ENCODE measurements around the gene SLC1A2.
A peak's percentile ranks its signal among the peaks of the same experiment; 100 is the strongest.

SLC1A2 gene

DNA sequence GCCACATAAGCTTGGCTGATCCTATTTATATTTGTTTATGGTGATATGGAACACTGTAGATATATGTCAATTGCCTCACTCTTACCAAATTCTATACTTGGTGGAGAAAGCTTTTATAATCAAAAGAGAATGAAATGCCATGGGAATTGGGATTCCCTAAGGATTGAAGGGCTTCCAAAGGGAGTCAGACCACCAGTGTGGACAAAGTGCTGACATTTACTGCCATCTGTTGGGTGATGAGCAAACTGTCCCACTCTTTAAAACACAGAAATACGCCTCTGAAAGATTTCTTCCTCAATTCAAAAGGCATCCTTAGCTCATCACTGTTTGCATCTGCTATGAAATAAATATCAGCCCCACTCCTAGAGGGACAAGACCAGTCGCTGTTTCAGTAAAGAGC is 7.1 kb downstream of the SLC1A2 start:
- Histone ChIP-seq H3K9me3 (replicated peaks; ENCODE audit: low read length) (no peaks in the 10 kb centered on the region), H3K36me3 (ENCODE audit: insufficient read depth, low read length) (no peaks in the 10 kb centered on the region), H3K4me1 (ENCODE audit: control insufficient read depth, insufficient read depth, low read length) (no peaks in the 10 kb centered on the region), H3K27me3 (ENCODE audit: control insufficient read depth, insufficient read depth, low read length) (peaks cover 56% of the 10 kb centered on the region), H3K4me2 (ENCODE audit: low read length) (no peak overlapping the region), H3K4me3 (ENCODE audit: low read length) (no peak overlapping the region), H3K9ac (ENCODE audit: low read depth, low read length) (no peak overlapping the region)

DNA sequence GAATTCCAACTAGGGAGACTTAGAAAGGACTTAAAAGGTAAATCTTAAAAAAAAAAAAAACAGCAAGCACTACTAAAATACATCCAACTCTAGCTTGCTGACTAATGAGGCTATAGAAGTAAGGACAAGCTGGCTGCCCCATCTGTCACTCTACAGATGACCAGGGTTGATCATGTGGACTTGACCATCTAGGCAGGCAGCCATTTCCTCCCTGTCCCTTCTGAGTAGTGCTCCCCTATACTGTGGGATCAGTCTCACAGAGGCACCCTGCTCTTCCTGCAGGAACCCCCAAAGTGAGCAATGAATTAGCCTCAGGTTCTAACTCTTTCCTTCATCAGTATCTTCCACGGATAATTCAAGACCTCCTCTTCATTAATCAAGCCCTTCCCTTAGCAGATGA is 12.3 kb downstream of the SLC1A2 start:
- H3K4me3 ChIP-seq (ENCODE audit: low read length), result no peak overlapping the region
- H3K36me3 ChIP-seq (ENCODE audit: insufficient read depth, low read length), result no peaks in the 10 kb centered on the region
- H3K27me3 ChIP-seq (ENCODE audit: control insufficient read depth, insufficient read depth, low read length), result peaks cover 54% of the 10 kb centered on the region
- no peak overlapping the region for H3K9ac ChIP-seq (ENCODE audit: low read depth, low read length)
- no peak overlapping the region for H3K4me2 ChIP-seq (ENCODE audit: low read length)
- no peaks in the 10 kb centered on the region for H3K9me3 ChIP-seq (replicated peaks; ENCODE audit: low read length)
- no peaks in the 10 kb centered on the region for H3K4me1 ChIP-seq (ENCODE audit: control insufficient read depth, insufficient read depth, low read length)

DNA sequence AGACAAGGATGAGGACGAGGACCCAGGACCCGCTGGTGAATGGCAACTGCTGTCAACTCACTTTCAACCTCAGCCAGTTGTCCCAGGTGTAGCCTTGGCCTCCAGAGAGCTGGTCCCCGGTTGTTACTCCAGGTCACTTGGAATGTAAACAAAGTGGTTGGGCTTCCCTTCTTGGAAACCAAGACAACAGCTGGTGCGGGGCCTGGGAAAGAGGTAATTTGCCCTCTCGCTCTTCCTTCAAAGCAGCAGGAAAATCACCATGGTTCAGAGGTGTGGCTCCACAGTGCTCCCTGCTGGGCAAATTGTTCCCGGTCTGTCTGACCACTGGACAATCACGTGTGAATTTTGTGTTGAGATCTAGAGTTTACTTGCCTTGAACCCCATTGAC is 15.0 kb downstream of the SLC1A2 start:
- Histone ChIP-seq H3K4me1 (ENCODE audit: control insufficient read depth, insufficient read depth, low read length) (no peaks in the 10 kb centered on the region), H3K9ac (ENCODE audit: low read depth, low read length) (no peak overlapping the region)

DNA sequence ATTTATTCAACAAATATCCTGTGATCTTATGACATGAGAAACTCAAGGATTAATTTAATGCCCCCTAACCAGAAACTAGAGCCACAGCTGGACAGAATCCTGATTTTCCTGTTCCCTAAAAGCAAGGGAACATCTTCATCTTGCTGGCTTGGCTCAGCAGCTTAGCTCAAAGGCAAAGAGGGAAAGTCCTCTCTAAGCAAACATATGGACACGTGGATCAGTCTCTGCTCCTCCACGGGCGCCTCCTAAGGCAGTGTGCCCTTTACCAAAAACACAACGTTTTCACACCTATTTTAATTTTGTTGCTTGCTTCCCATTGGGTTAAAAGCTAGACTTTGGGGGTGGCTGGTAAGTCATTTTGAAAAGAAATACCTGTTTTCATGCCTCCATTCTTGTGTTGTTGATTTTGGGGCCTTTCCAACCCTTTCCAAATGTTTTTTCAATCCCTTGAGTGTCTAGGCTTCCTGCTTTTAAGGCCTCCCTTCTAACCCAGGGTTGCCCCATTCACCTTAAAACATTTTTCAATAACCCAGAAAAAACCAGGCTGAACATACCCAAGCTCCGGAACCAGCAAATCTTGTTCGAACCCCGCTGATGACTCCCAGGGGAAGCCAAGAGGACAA is 15.5 kb downstream of the SLC1A2 start:
- no peak overlapping the region for H3K4me2 ChIP-seq (ENCODE audit: low read length)
- no peak overlapping the region for H3K9ac ChIP-seq (ENCODE audit: low read depth, low read length)
- H3K4me1 ChIP-seq (ENCODE audit: control insufficient read depth, insufficient read depth, low read length), result no peaks in the 10 kb centered on the region
- no peaks in the 10 kb centered on the region for H3K9me3 ChIP-seq (replicated peaks; ENCODE audit: low read length)
- H3K4me3 ChIP-seq (ENCODE audit: low read length), result no peak overlapping the region
- H3K27me3 ChIP-seq (ENCODE audit: control insufficient read depth, insufficient read depth, low read length), result peaks cover 52% of the 10 kb centered on the region
- no peaks in the 10 kb centered on the region for H3K36me3 ChIP-seq (ENCODE audit: insufficient read depth, low read length)

More for the DNA sequence above, 15.0 kb downstream of the SLC1A2 start:
- Histone ChIP-seq H3K4me3 (ENCODE audit: low read length) (no peak overlapping the region), H3K4me2 (ENCODE audit: low read length) (peak overlapping the region; percentile 0), H3K9me3 (replicated peaks; ENCODE audit: low read length) (no peaks in the 10 kb centered on the region), H3K27me3 (ENCODE audit: control insufficient read depth, insufficient read depth, low read length) (peaks cover 47% of the 10 kb centered on the region), H3K36me3 (ENCODE audit: insufficient read depth, low read length) (no peaks in the 10 kb centered on the region)

DNA sequence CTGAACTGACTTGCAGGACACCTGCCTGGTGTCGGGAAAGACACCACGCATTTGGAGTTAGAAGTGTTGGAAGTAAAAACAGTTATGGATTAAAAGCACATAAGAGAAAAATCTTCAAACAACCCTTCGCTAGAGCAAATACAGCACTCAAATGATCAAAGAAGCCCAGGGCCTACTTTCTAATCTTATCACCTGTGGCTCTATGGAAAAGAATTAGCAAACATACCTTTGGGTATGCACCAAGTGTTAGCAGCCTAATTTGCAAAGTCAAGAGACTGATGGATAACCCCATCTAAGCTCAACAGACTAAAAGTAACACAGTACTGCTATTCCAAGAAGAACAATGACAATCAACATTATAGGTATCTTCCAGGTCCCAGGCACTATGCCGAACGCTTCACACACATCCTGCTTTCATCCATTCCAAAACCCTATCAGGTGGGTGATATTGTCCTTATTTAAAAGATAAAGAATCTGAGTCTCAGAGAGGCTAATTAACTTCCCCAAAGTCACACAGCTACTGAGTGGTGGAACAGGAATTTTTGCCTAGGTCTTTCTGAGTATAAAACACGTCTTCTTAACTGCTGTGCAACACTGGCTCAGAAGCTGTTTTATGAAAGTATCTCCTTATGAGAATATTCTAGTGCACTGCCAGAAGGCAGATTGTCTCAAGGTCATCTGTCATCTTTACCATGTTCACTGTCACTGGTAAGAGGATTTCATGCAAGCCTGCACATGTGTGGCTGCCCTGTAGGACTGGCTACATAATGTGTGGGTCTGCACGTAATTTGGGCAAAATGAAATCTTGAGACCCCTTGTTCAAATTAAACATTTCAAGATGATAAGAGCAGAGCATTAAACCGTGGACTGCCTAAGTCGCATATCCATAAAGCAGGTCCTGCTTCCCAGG is 16.4 kb downstream of the SLC1A2 start:
- H3K4me1 ChIP-seq (ENCODE audit: control insufficient read depth, insufficient read depth, low read length), result no peaks in the 10 kb centered on the region
- H3K9ac ChIP-seq (ENCODE audit: low read depth, low read length), result no peak overlapping the region
- no peaks in the 10 kb centered on the region for H3K36me3 ChIP-seq (ENCODE audit: insufficient read depth, low read length)
- no peak overlapping the region for H3K4me3 ChIP-seq (ENCODE audit: low read length)
- no peaks in the 10 kb centered on the region for H3K9me3 ChIP-seq (replicated peaks; ENCODE audit: low read length)
- H3K27me3 ChIP-seq (ENCODE audit: control insufficient read depth, insufficient read depth, low read length), result peaks cover 56% of the 10 kb centered on the region
- H3K4me2 ChIP-seq (ENCODE audit: low read length), result no peak overlapping the region

DNA sequence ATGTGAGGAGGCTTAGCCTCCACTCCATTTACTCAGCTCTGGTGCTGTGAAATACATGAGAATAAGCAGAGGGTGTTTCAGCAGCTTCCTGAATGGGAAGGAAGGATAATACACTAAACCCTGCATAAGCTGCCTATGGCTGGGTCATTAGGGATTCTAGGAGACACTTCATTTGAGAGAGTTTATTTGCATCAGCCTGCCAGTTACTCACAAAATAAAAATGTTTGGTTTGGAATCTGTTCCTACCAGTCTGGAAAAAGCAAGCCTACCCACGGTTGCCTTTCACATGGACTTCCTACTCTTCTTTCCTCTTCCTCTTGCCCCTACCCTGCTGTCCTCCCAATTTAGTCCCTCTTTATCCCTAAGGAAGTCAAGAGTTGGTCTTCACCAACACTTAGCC is 20.5 kb downstream of the SLC1A2 start:
- Histone ChIP-seq H3K27me3 (ENCODE audit: control insufficient read depth, insufficient read depth, low read length) (peaks cover 42% of the 10 kb centered on the region), H3K9me3 (replicated peaks; ENCODE audit: low read length) (no peaks in the 10 kb centered on the region), H3K4me2 (ENCODE audit: low read length) (no peak overlapping the region), H3K9ac (ENCODE audit: low read depth, low read length) (no peak overlapping the region), H3K4me1 (ENCODE audit: control insufficient read depth, insufficient read depth, low read length) (no peaks in the 10 kb centered on the region), H3K36me3 (ENCODE audit: insufficient read depth, low read length) (no peaks in the 10 kb centered on the region), H3K4me3 (ENCODE audit: low read length) (no peak overlapping the region)

DNA sequence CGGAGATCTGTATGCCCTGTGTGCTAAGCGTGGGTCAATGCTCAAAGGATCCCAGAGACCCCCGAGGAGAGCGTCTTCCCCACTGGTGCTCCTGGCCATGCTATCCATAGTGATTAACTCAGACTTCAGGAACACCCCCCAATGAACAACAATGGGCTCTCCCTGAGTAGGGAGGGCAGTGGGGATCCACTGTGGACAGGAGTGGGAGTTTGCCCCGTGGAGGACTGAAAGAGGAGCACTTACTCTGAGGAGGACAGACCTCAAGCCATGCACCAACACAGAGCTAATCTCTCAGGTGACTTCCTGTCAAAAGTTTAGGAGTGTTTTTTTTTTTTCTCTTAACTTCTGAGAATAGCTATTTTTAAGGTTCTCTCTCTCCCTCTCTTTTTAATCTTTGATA is 24.4 kb downstream of the SLC1A2 start:
- Histone ChIP-seq H3K27me3 (ENCODE audit: control insufficient read depth, insufficient read depth, low read length) (peaks cover 37% of the 10 kb centered on the region), H3K9ac (ENCODE audit: low read depth, low read length) (no peak overlapping the region), H3K4me1 (ENCODE audit: control insufficient read depth, insufficient read depth, low read length) (peaks cover 15% of the 10 kb centered on the region), H3K36me3 (ENCODE audit: insufficient read depth, low read length) (no peaks in the 10 kb centered on the region), H3K4me2 (ENCODE audit: low read length) (no peak overlapping the region), H3K4me3 (ENCODE audit: low read length) (no peak overlapping the region), H3K9me3 (replicated peaks; ENCODE audit: low read length) (no peaks in the 10 kb centered on the region)

DNA sequence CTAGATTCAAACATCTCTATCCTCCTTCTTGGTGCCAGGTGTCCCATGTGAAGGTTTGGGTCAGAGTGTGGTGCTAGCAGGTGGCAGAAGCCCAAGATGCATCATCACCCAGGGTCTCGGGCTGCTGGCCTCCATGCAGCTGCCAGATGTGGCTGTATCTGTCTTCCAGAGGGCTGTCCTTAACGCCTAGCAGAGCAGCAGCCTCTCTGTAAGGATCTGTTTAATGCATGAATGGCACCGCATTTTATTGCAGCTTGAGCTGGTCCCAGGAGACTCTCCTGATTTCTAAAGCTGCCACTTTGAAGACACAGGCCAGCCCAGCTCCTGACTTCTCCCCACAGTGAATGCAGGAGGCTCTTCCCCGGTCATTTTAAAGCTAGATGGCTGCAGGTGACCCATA is 26.3 kb downstream of the SLC1A2 start:
- Histone ChIP-seq H3K9ac (ENCODE audit: low read depth, low read length) (no peak overlapping the region), H3K9me3 (replicated peaks; ENCODE audit: low read length) (no peaks in the 10 kb centered on the region)

DNA sequence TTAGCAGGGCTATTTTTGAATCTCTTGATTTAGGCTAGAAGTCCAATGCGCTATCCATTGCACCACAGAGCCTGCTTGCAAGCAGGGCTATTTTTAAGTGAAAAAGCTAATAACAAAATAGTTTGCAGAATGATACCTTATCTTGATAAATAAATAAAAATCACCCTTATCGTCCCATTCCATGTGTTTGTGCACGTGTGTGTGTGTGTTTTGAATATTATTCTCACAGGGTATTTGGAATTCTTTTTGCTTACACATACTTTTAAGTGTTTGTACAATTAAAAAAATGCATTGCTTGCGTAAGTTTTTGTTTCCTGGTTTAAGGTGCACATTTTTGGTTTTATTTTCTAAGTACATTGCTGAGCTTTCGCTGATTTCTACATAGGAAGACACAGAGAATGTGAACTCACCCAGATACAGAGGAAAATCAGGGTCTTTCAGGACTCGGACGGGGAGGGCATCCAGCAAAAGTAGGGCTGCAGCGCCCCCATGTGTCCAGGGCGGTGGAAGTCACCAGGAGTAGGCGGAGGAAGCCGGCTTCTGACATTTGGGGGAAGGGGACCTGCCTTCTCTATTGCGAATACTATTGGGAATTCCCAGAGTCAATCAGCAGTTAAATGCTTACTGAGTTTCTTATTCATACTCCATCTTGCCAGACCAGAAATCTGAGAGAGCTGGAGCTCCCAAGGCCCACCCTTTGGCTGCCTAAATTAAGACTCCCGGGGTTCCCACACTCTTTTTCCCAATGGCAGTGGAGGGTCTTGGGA is 27.3 kb downstream of the SLC1A2 start:
- H3K4me2 ChIP-seq (ENCODE audit: low read length), result peak overlapping the region; percentile 36
- H3K9me3 ChIP-seq (replicated peaks; ENCODE audit: low read length), result no peaks in the 10 kb centered on the region
- H3K4me3 ChIP-seq (ENCODE audit: low read length), result no peak overlapping the region
- no peak overlapping the region for H3K9ac ChIP-seq (ENCODE audit: low read depth, low read length)
- peaks cover 19% of the 10 kb centered on the region for H3K27me3 ChIP-seq (ENCODE audit: control insufficient read depth, insufficient read depth, low read length)
- no peaks in the 10 kb centered on the region for H3K36me3 ChIP-seq (ENCODE audit: insufficient read depth, low read length)
- peaks cover 15% of the 10 kb centered on the region for H3K4me1 ChIP-seq (ENCODE audit: control insufficient read depth, insufficient read depth, low read length)

More for the DNA sequence above, 26.3 kb downstream of the SLC1A2 start:
- no peak overlapping the region for H3K4me3 ChIP-seq (ENCODE audit: low read length)
- H3K36me3 ChIP-seq (ENCODE audit: insufficient read depth, low read length), result no peaks in the 10 kb centered on the region
- peaks cover 15% of the 10 kb centered on the region for H3K4me1 ChIP-seq (ENCODE audit: control insufficient read depth, insufficient read depth, low read length)
- H3K4me2 ChIP-seq (ENCODE audit: low read length), result no peak overlapping the region
- peaks cover 24% of the 10 kb centered on the region for H3K27me3 ChIP-seq (ENCODE audit: control insufficient read depth, insufficient read depth, low read length)

DNA sequence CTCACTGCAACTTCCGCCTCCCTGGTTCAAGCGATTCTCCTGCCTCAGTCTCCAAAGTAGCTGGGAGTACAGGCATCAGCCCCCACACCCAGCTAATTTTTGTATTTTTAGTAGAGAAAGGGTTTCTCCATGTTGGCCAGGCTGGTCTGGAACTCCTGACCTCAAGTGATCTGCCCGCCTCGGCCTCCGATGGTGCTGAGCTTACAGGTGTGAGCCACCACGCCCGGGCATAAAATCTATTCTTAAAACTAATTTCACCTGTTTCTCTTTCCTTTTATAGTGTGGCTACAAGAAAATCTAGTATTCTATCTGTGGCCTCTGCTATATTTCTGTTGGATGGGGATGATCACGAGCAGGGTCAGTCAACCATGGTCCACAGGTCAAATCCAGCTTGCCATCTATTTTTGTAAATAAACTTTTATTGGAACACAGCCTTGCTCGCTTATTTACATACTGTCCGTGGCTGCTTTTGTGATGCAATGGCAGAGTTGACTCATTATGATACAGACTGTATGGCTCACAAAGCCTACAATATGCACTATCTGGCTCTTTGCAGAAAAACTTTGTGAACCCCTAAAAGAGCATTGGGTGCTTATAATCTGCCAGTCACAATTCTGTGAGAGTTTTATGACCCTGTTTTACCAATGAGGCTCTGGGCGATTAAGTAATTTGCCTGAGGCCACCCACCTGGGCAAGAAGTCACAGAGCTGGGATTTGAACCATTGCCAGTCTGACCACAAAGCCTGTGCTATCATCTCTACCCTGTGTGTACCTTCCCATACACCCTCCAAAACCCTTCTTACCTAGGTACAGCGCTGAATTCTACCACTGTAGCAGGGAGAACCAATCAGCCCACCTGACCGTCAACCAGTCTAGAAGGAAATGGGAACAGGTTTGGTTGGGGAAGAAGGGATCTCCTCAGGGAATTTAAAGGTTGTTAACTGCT is 28.3 kb downstream of the SLC1A2 start:
- H3K4me1 ChIP-seq (ENCODE audit: control insufficient read depth, insufficient read depth, low read length), result peaks cover 15% of the 10 kb centered on the region
- H3K4me3 ChIP-seq (ENCODE audit: low read length), result no peak overlapping the region
- no peak overlapping the region for H3K9ac ChIP-seq (ENCODE audit: low read depth, low read length)
- no peaks in the 10 kb centered on the region for H3K36me3 ChIP-seq (ENCODE audit: insufficient read depth, low read length)
- H3K9me3 ChIP-seq (replicated peaks; ENCODE audit: low read length), result no peaks in the 10 kb centered on the region
- H3K4me2 ChIP-seq (ENCODE audit: low read length), result peak overlapping the region; percentile 2
- peaks cover 19% of the 10 kb centered on the region for H3K27me3 ChIP-seq (ENCODE audit: control insufficient read depth, insufficient read depth, low read length)
